Dendritic cell treated with granulocyte-macrophage colony-stimulating factor and Interleukin-4, amounts not matched to agents 40 ng/mL and 50 ng/mL, for 4 days (primary cell): ENCODE data around the gene MDFI.

ENCODE experiments used
- H3K27ac Mint-ChIP-seq: one replicate; pipeline ENCODE4 v1.8.0; 2022; ENCODE audit warnings: mild to moderate bottlenecking, mixed read lengths
- H3K27me3 Mint-ChIP-seq: one replicate; pipeline ENCODE4 v1.8.0; 2022; ENCODE audit warnings: mild to moderate bottlenecking, mixed read lengths
- H3K36me3 Mint-ChIP-seq: one replicate; pipeline ENCODE4 v1.8.0; 2022; ENCODE audit warnings: low read depth, mixed read lengths
- H3K4me1 Mint-ChIP-seq: one replicate; pipeline ENCODE4 v1.8.0; 2022; ENCODE audit warnings: low read depth, mixed read lengths
- H3K4me3 Mint-ChIP-seq: one replicate; pipeline ENCODE4 v1.8.0; 2022; ENCODE audit warnings: mild to moderate bottlenecking, moderate library complexity, mixed read lengths
- H3K9me3 Mint-ChIP-seq: one replicate; pipeline ENCODE4 v1.8.0; 2022; ENCODE audit warnings: mixed read lengths
- intact Hi-C: fragments of 100-400 bp; cut with micrococcal nuclease; formaldehyde crosslinking; loops from one replicate; pipeline ENCODE4 v1.15.0; 2022

The MDFI gene

DNA sequence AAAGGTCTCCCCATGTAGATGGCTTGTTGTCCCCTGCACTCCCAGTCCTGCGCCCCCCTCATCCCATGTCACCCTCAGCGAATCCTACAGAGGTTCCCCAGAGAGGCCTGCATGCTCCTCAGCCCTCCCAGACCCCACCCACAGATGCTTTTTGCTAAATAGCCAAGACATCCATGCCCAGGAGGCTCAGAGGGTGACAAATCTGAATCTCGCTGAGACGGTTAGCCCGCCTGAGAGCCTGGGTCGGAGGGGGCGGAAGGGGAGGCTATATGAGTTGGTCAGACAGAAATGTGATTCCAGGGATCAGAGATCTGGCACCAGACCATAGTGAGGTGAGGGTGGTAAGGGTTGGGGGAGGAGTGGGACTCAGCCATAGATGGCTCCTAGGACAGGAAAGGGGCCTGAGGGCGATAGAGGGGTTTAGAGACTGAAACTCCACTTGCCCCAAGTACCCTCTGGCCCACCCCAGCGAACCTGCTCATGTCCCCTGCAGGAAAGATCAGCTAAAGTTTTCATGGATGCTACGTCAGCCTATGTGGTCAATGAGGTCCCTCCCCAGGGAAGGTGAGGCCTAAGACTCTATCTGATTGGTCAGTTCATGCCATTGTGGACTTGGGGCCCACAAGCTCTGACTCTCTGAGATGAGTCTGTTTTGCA is 63.9 kb downstream of the MDFI start:
- no peaks in the 10 kb centered on the region for H3K9me3 Mint-ChIP-seq
- H3K27me3 Mint-ChIP-seq = no peaks in the 10 kb centered on the region
- H3K4me1 Mint-ChIP-seq = peaks cover 58% of the 10 kb centered on the region
- peaks cover 66% of the 10 kb centered on the region for H3K36me3 Mint-ChIP-seq
- intact Hi-C loops = no loop called here
- no peak overlapping the region for H3K4me3 Mint-ChIP-seq
- H3K27ac Mint-ChIP-seq = no peak overlapping the region

DNA sequence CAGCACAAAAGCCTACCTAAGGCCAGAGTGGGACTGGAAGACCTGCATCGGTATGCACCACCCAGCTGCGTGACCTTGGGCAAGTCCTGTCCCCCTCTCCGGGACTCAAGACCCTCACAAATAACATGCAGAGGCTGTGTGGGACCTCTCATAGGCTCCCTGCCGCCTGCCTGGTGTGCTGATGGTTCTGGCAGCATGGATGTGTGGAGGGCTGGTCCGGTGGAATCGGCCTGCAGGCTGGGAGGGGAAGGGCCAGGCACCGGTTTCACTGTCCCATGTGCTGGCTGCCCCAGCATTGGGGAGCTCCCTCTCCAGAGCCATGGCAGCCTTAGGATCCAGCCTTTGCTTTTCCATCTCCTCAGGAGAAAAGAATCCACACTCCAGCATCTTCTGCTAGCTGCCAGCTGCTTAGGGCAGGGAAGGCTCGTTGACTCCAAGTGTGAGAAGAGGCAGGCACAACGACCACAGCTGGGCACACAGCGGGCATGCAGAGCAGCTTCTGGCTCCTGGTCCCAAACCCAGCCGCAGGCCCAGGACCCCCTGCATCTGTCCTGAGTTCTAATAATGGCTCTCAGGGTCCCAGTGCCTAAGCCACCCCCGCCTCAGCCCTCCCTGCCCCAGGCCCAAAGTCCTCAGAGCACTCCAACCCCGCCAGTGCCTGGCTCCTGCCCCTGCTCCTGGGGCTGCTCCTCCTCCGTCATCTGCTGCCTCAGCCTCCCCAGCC is 64.7 kb downstream of the MDFI start:
- H3K27me3 Mint-ChIP-seq = no peaks in the 10 kb centered on the region
- peak overlapping the region; percentile 27 for H3K27ac Mint-ChIP-seq
- intact Hi-C loops = no loop called here
- peaks cover 66% of the 10 kb centered on the region for H3K36me3 Mint-ChIP-seq
- peaks cover 65% of the 10 kb centered on the region for H3K4me1 Mint-ChIP-seq
- no peak overlapping the region for H3K4me3 Mint-ChIP-seq
- H3K9me3 Mint-ChIP-seq = no peaks in the 10 kb centered on the region
